Astrocyte (in vitro differentiated cells and primary cell): ENCODE data around the gene SHBG. TPM values are rescaled to one million over a fixed set of nuclear protein-coding genes. Genes with fewer than 3 reads are reported as not detected.

Experiments used
- DNase-seq: peaks from one replicate; pipeline ENCODE4 v3.0.0-alpha.2; 2010; ENCODE audit warnings: low read depth
- FAIRE-seq: peaks from 2 replicates; lab custom pipeline; 2011; peaks lifted over from hg19 to GRCh38; lab: Jason Lieb, UNC
- H2AFZ ChIP-seq: 2 replicates; pipeline ENCODE4 v1.6.0; 2012; ENCODE audit warnings: low read depth, low read length, inconsistent platforms
- H3K27ac ChIP-seq: 2 replicates; pipeline ENCODE4 v1.5.1; 2011; ENCODE audit warnings: low read depth, low read length, inconsistent platforms
- H3K27me3 ChIP-seq: 2 replicates; pipeline ENCODE4 v1.6.0; 2011; ENCODE audit warnings: low read length, inconsistent platforms; ENCODE audit not compliant: insufficient read depth
- H3K36me3 ChIP-seq: 2 replicates; pipeline ENCODE4 v1.5.1; 2011; ENCODE audit warnings: low read length, inconsistent platforms; ENCODE audit not compliant: insufficient read depth
- H3K4me1 ChIP-seq: 2 replicates; pipeline ENCODE4 v1.5.1; 2011; ENCODE audit warnings: low read length, inconsistent platforms; ENCODE audit not compliant: insufficient read depth
- H3K4me2 ChIP-seq: 2 replicates; pipeline ENCODE4 v1.6.0; 2012; ENCODE audit warnings: low read length, inconsistent platforms
- H3K4me3 ChIP-seq: 2 replicates; pipeline ENCODE4 v1.5.1; 2011; ENCODE audit warnings: low read depth, mild to moderate bottlenecking, low read length, inconsistent platforms; ENCODE audit not compliant: insufficient read depth
- H3K79me2 ChIP-seq: 2 replicates; pipeline ENCODE4 v1.6.0; 2012; ENCODE audit warnings: mild to moderate bottlenecking, low read length, inconsistent platforms; ENCODE audit not compliant: insufficient read depth
- H3K9ac ChIP-seq: 2 replicates; pipeline ENCODE4 v1.6.0; 2012; ENCODE audit warnings: mild to moderate bottlenecking, low read length, inconsistent platforms
- H3K9me3 ChIP-seq: 2 replicates; pipeline ENCODE4 v1.5.1; 2012; ENCODE audit warnings: low read depth, mild to moderate bottlenecking, low read length, inconsistent platforms; ENCODE audit not compliant: insufficient read depth
- H4K20me1 ChIP-seq: 2 replicates; pipeline ENCODE4 v1.6.0; 2012; ENCODE audit warnings: low read length, inconsistent platforms; ENCODE audit not compliant: insufficient read depth
- H3K27ac Mint-ChIP-seq: one replicate; pipeline ENCODE4 v1.8.0; 2021; ENCODE audit warnings: mild to moderate bottlenecking, mixed read lengths; ENCODE audit not compliant: unreplicated experiment
- H3K27me3 Mint-ChIP-seq: one replicate; pipeline ENCODE4 v1.8.0; 2021; ENCODE audit warnings: low read depth, mixed read lengths; ENCODE audit not compliant: unreplicated experiment
- H3K36me3 Mint-ChIP-seq: one replicate; pipeline ENCODE4 v1.8.0; 2021; ENCODE audit warnings: low read depth, mixed read lengths; ENCODE audit not compliant: unreplicated experiment
- H3K4me1 Mint-ChIP-seq: one replicate; pipeline ENCODE4 v1.8.0; 2021; ENCODE audit warnings: low read depth, mixed read lengths; ENCODE audit not compliant: unreplicated experiment
- H3K4me3 Mint-ChIP-seq: one replicate; pipeline ENCODE4 v1.8.0; 2021; ENCODE audit warnings: mild to moderate bottlenecking, moderate library complexity, mixed read lengths; ENCODE audit not compliant: unreplicated experiment
- H3K9me3 Mint-ChIP-seq: one replicate; pipeline ENCODE4 v1.8.0; 2021; ENCODE audit warnings: mild to moderate bottlenecking, mixed read lengths; ENCODE audit not compliant: unreplicated experiment
- EZH2 ChIP-seq: IDR thresholded peaks from 2 replicates; pipeline ENCODE4 v1.6.1; 2012; ENCODE audit warnings: mild to moderate bottlenecking, low read length, inconsistent platforms; ENCODE audit not compliant: insufficient read depth
- total RNA-seq: library from RNA; stranded (reverse); gene quantifications from 2 replicates; pipeline ENCODE4 v1.2.1, GENCODE V29; 2021
- TF ChIP-seq, protein P1 (sequence below): IDR thresholded peaks from 2 replicates; pipeline ENCODE4 v1.5.1; 2011; ENCODE audit warnings: low read depth, mild to moderate bottlenecking, inconsistent platforms, low read length, moderate library complexity; ENCODE audit not compliant: insufficient read depth

The SHBG gene
- total RNA-seq, 1 donor from 2014 or later = 0.79 TPM

DNA sequence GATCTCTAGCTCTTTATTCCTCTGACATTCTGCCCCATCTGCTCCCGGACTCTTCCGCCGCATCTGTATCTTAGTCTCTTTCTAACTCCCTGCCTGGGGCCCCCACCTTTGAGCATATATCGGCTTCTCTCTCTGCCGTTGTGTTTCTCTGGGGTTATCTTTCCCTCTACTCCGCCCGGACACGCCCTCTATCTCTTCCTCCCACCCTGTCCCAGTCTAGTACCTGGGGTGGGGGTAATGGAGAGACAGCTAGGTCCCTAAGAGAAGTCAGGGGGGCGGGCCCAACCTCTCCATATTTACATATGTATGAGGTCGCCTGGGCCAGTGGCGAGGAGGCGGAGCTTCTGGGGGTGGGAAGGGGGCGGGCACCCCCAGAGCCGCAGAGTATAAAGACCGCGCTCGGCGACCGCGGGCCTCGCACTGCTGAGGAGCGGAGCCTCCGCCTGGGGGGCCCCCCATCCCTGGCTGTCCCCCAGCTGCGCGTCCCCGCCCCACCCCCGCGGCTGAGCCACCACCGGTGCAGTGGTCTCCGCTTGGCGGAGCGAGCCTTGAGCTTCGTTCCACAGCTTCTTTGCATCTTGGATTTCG lies 20.7 kb downstream of the SHBG start, which contains the start of gene ATP1B2:
Gene ATP1B2, plus strand, starts transcription at position 418 of the 588 bp plus-strand sequence. CDS start 593 bp downstream, outside the sequence.
- Histone ChIP-seq H4K20me1 (no peaks in the 10 kb centered on the region), H3K27ac (no peak within 1 kb of the TSS), H3K9me3 (no peaks in the 10 kb centered on the region), H3K79me2 (no peaks in the 10 kb centered on the region), H3K36me3 (no peaks in the 10 kb centered on the region), H3K4me2 (peak within 1 kb of the TSS; percentile 83), H3K4me3 (peak within 1 kb of the TSS; percentile 33), H3K27me3 (peaks cover 46% of the 10 kb centered on the region), H2AFZ (peak within 1 kb of the TSS; percentile 52), H3K4me1 (peaks cover 8% of the 10 kb centered on the region), H3K9ac (no peak within 1 kb of the TSS)
- H3K36me3 Mint-ChIP-seq = peaks cover 2% of the 10 kb centered on the region
- H3K27ac Mint-ChIP-seq = no peak within 1 kb of the TSS
- no peak for FAIRE-seq
- peaks cover 49% of the 10 kb centered on the region for H3K27me3 Mint-ChIP-seq
- DNase-seq = no peak
- TF ChIP-seq EZH2 = no peak
- TF ChIP-seq, protein P1, sequence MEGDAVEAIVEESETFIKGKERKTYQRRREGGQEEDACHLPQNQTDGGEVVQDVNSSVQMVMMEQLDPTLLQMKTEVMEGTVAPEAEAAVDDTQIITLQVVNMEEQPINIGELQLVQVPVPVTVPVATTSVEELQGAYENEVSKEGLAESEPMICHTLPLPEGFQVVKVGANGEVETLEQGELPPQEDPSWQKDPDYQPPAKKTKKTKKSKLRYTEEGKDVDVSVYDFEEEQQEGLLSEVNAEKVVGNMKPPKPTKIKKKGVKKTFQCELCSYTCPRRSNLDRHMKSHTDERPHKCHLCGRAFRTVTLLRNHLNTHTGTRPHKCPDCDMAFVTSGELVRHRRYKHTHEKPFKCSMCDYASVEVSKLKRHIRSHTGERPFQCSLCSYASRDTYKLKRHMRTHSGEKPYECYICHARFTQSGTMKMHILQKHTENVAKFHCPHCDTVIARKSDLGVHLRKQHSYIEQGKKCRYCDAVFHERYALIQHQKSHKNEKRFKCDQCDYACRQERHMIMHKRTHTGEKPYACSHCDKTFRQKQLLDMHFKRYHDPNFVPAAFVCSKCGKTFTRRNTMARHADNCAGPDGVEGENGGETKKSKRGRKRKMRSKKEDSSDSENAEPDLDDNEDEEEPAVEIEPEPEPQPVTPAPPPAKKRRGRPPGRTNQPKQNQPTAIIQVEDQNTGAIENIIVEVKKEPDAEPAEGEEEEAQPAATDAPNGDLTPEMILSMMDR = no peak
- peaks cover 4% of the 10 kb centered on the region for H3K9me3 Mint-ChIP-seq
- peaks cover 4% of the 10 kb centered on the region for H3K4me1 Mint-ChIP-seq
- peak within 1 kb of the TSS; percentile 79 for H3K4me3 Mint-ChIP-seq

DNA sequence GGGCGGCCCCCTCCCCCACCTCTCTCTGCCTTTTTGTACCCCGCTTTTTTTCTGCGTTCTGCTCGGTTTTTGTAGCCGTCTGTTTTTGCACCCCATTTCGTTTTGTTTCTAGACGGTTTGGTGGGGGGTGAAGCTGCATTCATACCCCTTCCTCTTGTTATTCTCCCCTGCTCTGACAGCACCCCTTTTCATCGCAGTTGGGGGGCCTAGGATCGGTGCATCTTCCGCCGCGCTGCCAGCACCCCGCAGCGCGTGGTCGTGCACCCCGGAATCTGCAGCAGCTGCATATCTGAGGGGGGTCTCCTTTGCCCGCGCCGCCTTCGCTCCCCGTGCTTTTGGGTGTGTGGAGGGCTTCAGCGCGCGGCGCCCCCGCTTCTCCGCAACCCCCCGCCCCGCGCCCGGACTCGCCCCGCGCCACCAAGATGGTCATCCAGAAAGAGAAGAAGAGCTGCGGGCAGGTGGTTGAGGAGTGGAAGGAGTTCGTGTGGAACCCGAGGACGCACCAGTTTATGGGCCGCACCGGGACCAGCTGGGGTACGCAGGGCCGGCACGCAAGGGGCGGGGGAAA lies 21.2 kb downstream of the SHBG start:
- peak overlapping the region; percentile 33 for H3K4me3 ChIP-seq
- Mint-ChIP-seq H3K4me3 (peak overlapping the region; percentile 79), H3K4me1 (peaks cover 4% of the 10 kb centered on the region), H3K36me3 (peaks cover 2% of the 10 kb centered on the region), H3K9me3 (peaks cover 4% of the 10 kb centered on the region), H3K27me3 (peaks cover 48% of the 10 kb centered on the region), H3K27ac (no peak overlapping the region)
- no peak overlapping the region for H2AFZ ChIP-seq
- no peaks in the 10 kb centered on the region for H3K36me3 ChIP-seq
- no peaks in the 10 kb centered on the region for H3K79me2 ChIP-seq
- no peak for DNase-seq
- peaks cover 46% of the 10 kb centered on the region for H3K27me3 ChIP-seq
- H3K9me3 ChIP-seq = no peaks in the 10 kb centered on the region
- no peaks in the 10 kb centered on the region for H4K20me1 ChIP-seq
- FAIRE-seq = no peak
- H3K4me1 ChIP-seq = peaks cover 8% of the 10 kb centered on the region
- no peak overlapping the region for H3K27ac ChIP-seq
- no peak overlapping the region for H3K9ac ChIP-seq
- H3K4me2 ChIP-seq = peak overlapping the region; percentile 83
- TF ChIP-seq, protein P1 = no peak
